GM23338 (cell line): ENCODE data around the gene SPG7. TPM values are rescaled to one million over a fixed set of nuclear protein-coding genes. Genes with fewer than 3 reads are reported as not detected.

Source experiments
- ATAC-seq: fragments of 200-7000 bp; cut with Tn5 transposase; 3 replicates; pipeline ENCODE4 v1.9.1; 2020
- DNase-seq: peaks from one replicate; pipeline ENCODE4 v3.0.0-alpha.2; 2015; ENCODE audit warnings: low spot score
- H2AFZ ChIP-seq: fragments of 200-600 bp; sonication (generic); 2 replicates; pipeline ENCODE4 v1.8.0; 2016; ENCODE audit warnings: antibody characterized with exemption, mild to moderate bottlenecking, moderate library complexity
- H3F3A ChIP-seq: fragments of 200-600 bp; sonication (generic); replicated peaks from 2 replicates; pipeline ENCODE4 v1.8.0; 2017; ENCODE audit warnings: antibody characterized with exemption, mixed run types, low read depth
- H3K27ac ChIP-seq: fragments of 200-600 bp; sonication (generic); 2 replicates; pipeline ENCODE4 v1.6.1; 2016; ENCODE audit warnings: low read depth
- H3K27me3 ChIP-seq: fragments of 200-600 bp; sonication (generic); 2 replicates; pipeline ENCODE4 v1.8.0; 2016; ENCODE audit warnings: mild to moderate bottlenecking, mixed run types, moderate library complexity; ENCODE audit not compliant: insufficient read depth
- H3K36me3 ChIP-seq: fragments of 200-600 bp; sonication (generic); 2 replicates; pipeline ENCODE4 v1.8.0; 2016; ENCODE audit warnings: mild to moderate bottlenecking; ENCODE audit not compliant: insufficient read depth
- H3K4me1 ChIP-seq: fragments of 200-600 bp; sonication (generic); 2 replicates; pipeline ENCODE4 v1.8.0; 2016; ENCODE audit warnings: mild to moderate bottlenecking, moderate library complexity; ENCODE audit not compliant: insufficient read depth
- H3K4me2 ChIP-seq: fragments of 200-600 bp; sonication (generic); 2 replicates; pipeline ENCODE4 v1.7.1; 2017; ENCODE audit warnings: mixed run types
- H3K4me3 ChIP-seq: fragments of 200-600 bp; sonication (generic); 2 replicates; pipeline ENCODE4 v1.6.1; 2016; ENCODE audit warnings: mixed run types
- H3K79me2 ChIP-seq: fragments of 200-600 bp; sonication (generic); replicated peaks from 2 replicates; pipeline ENCODE4 v1.8.0; 2017; ENCODE audit warnings: mild to moderate bottlenecking; ENCODE audit not compliant: insufficient read depth
- H3K9me2 ChIP-seq: fragments of 200-600 bp; sonication (generic); 2 replicates; pipeline ENCODE4 v1.8.0; 2017; ENCODE audit not compliant: insufficient read depth
- H4K20me1 ChIP-seq: fragments of 200-600 bp; sonication (generic); replicated peaks from 2 replicates; pipeline ENCODE4 v1.8.0; 2017; ENCODE audit warnings: mild to moderate bottlenecking; ENCODE audit not compliant: insufficient read depth
- H3K27ac Mint-ChIP-seq: 2 replicates; pipeline ENCODE4 v1.8.0; 2020; ENCODE audit warnings: inconsistent platforms, mild to moderate bottlenecking, moderate library complexity, mixed read lengths
- H3K27me3 Mint-ChIP-seq: 3 replicates; pipeline ENCODE4 v1.8.0; 2022; ENCODE audit warnings: low read depth, mild to moderate bottlenecking, moderate library complexity, mixed read lengths, inconsistent platforms; ENCODE audit not compliant: insufficient read depth, poor library complexity
- H3K36me3 Mint-ChIP-seq: 3 replicates; pipeline ENCODE4 v1.8.0; 2021; ENCODE audit warnings: low read depth, mild to moderate bottlenecking, inconsistent platforms, moderate library complexity, mixed read lengths
- H3K4me1 Mint-ChIP-seq: 3 replicates; pipeline ENCODE4 v1.8.0; 2020; ENCODE audit warnings: mild to moderate bottlenecking, inconsistent platforms, mixed read lengths
- H3K4me3 Mint-ChIP-seq: 3 replicates; pipeline ENCODE4 v1.8.0; 2021; ENCODE audit warnings: moderate library complexity, mild to moderate bottlenecking, inconsistent platforms, mixed read lengths
- H3K9me3 Mint-ChIP-seq: 3 replicates; pipeline ENCODE4 v1.8.0; 2020; ENCODE audit warnings: moderate library complexity, mild to moderate bottlenecking, inconsistent platforms, mixed read lengths
- CREB1 ChIP-seq: fragments of 250-450 bp; sonication (Bioruptor Pico); IDR thresholded peaks from 2 replicates; pipeline ENCODE4 v1.5.0; 2020; ENCODE audit warnings: low read depth, mild to moderate bottlenecking, moderate library complexity
- EZH2phosphoT487 ChIP-seq: fragments of 200-600 bp; sonication (generic); IDR thresholded peaks from one replicate; pipeline ENCODE4 v1.8.1; 2018; ENCODE audit warnings: antibody characterized with exemption; ENCODE audit not compliant: unreplicated experiment
- JUNB ChIP-seq: IDR thresholded peaks from one replicate; pipeline ENCODE4 v1.6.1; 2016; ENCODE audit warnings: antibody characterized with exemption; ENCODE audit not compliant: unreplicated experiment
- REST ChIP-seq: IDR thresholded peaks from one replicate; pipeline ENCODE4 v1.6.1; 2018; ENCODE audit warnings: antibody characterized with exemption; ENCODE audit not compliant: unreplicated experiment
- polyA plus RNA-seq: library from polyadenylated mRNA; unstranded; fragments of >200 nt; fragmentation: Nextera tagmentation; extraction: Ambion mirVana; gene quantifications from 2 replicates; pipeline ENCODE4 v1.2.1, GENCODE V29; 2016
- total RNA-seq: library from RNA; depleted of rRNA; stranded (reverse); fragments of >200 nt; shearing (Covaris generic); gene quantifications from 2 replicates; pipeline ENCODE4 v1.2.3, GENCODE V29; 2014
- TF ChIP-seq, protein P1 (sequence below): IDR thresholded peaks from 2 replicates; pipeline ENCODE4 v1.6.1; 2016; ENCODE audit warnings: antibody characterized with exemption
- TF ChIP-seq, protein P2 (sequence below): fragments of 250-450 bp; sonication (Bioruptor Pico); IDR thresholded peaks from 2 replicates; pipeline ENCODE4 v1.5.0; 2020; ENCODE audit warnings: mild to moderate bottlenecking, moderate library complexity

Gene SPG7
- total and polyA plus RNA-seq, 2 experiments from 2014 or later = 77.1 to 267 TPM

DNA sequence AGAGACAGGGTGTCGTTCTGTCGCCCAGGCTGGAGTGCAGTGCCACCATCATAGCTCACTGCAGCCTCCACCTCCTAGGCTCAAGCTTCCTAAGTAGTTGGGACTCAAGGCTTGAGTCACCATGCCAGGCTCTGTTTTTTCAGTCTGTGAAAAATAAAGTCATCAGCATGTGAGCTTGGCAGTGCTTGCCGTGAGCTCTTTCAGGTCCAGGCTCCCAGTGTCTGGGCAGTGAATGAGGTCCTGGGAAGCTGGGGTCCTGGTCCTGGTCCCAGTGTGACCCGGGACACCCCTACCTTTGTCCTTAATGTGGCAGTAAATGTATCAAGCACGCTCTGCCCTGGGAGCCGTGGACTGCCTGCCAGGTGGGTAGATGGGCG, 29.3 kb downstream of the SPG7 start:
- H3K36me3 ChIP-seq = peaks cover 30% of the 10 kb centered on the region

More for the DNA sequence above, 29.3 kb downstream of the SPG7 start:
- Histone ChIP-seq H3K27me3 (no peaks in the 10 kb centered on the region), H2AFZ (no peak overlapping the region), H3K79me2 (0 out of 2 replicates have a peak, but pooled peaks cover 5% of the 10 kb centered on the region), H3K4me2 (no peak overlapping the region), H3F3A (0 out of 2 replicates have a peak, but pooled peaks cover 7% of the 10 kb centered on the region), H3K4me1 (no peaks in the 10 kb centered on the region), H3K4me3 (no peak overlapping the region), H3K27ac (no peak overlapping the region), H3K9me2 (no peaks in the 10 kb centered on the region), H4K20me1 (peaks cover 17% of the 10 kb centered on the region)
- Mint-ChIP-seq H3K27ac (no peak overlapping the region), H3K4me3 (no peak overlapping the region), H3K9me3 (no peaks in the 10 kb centered on the region), H3K36me3 (peaks cover 59% of the 10 kb centered on the region), H3K4me1 (no peaks in the 10 kb centered on the region), H3K27me3 (no peaks in the 10 kb centered on the region)
- DNase-seq (no peak), ATAC-seq (no peak)
- TF ChIP-seq, protein P1, sequence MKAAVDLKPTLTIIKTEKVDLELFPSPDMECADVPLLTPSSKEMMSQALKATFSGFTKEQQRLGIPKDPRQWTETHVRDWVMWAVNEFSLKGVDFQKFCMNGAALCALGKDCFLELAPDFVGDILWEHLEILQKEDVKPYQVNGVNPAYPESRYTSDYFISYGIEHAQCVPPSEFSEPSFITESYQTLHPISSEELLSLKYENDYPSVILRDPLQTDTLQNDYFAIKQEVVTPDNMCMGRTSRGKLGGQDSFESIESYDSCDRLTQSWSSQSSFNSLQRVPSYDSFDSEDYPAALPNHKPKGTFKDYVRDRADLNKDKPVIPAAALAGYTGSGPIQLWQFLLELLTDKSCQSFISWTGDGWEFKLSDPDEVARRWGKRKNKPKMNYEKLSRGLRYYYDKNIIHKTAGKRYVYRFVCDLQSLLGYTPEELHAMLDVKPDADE = no peak
- TF ChIP-seq REST (no peak), EZH2phosphoT487 (no peak), JUNB (no peak), CREB1 (CRISPR knock-in tag) (no peak)
- TF ChIP-seq, protein P2, sequence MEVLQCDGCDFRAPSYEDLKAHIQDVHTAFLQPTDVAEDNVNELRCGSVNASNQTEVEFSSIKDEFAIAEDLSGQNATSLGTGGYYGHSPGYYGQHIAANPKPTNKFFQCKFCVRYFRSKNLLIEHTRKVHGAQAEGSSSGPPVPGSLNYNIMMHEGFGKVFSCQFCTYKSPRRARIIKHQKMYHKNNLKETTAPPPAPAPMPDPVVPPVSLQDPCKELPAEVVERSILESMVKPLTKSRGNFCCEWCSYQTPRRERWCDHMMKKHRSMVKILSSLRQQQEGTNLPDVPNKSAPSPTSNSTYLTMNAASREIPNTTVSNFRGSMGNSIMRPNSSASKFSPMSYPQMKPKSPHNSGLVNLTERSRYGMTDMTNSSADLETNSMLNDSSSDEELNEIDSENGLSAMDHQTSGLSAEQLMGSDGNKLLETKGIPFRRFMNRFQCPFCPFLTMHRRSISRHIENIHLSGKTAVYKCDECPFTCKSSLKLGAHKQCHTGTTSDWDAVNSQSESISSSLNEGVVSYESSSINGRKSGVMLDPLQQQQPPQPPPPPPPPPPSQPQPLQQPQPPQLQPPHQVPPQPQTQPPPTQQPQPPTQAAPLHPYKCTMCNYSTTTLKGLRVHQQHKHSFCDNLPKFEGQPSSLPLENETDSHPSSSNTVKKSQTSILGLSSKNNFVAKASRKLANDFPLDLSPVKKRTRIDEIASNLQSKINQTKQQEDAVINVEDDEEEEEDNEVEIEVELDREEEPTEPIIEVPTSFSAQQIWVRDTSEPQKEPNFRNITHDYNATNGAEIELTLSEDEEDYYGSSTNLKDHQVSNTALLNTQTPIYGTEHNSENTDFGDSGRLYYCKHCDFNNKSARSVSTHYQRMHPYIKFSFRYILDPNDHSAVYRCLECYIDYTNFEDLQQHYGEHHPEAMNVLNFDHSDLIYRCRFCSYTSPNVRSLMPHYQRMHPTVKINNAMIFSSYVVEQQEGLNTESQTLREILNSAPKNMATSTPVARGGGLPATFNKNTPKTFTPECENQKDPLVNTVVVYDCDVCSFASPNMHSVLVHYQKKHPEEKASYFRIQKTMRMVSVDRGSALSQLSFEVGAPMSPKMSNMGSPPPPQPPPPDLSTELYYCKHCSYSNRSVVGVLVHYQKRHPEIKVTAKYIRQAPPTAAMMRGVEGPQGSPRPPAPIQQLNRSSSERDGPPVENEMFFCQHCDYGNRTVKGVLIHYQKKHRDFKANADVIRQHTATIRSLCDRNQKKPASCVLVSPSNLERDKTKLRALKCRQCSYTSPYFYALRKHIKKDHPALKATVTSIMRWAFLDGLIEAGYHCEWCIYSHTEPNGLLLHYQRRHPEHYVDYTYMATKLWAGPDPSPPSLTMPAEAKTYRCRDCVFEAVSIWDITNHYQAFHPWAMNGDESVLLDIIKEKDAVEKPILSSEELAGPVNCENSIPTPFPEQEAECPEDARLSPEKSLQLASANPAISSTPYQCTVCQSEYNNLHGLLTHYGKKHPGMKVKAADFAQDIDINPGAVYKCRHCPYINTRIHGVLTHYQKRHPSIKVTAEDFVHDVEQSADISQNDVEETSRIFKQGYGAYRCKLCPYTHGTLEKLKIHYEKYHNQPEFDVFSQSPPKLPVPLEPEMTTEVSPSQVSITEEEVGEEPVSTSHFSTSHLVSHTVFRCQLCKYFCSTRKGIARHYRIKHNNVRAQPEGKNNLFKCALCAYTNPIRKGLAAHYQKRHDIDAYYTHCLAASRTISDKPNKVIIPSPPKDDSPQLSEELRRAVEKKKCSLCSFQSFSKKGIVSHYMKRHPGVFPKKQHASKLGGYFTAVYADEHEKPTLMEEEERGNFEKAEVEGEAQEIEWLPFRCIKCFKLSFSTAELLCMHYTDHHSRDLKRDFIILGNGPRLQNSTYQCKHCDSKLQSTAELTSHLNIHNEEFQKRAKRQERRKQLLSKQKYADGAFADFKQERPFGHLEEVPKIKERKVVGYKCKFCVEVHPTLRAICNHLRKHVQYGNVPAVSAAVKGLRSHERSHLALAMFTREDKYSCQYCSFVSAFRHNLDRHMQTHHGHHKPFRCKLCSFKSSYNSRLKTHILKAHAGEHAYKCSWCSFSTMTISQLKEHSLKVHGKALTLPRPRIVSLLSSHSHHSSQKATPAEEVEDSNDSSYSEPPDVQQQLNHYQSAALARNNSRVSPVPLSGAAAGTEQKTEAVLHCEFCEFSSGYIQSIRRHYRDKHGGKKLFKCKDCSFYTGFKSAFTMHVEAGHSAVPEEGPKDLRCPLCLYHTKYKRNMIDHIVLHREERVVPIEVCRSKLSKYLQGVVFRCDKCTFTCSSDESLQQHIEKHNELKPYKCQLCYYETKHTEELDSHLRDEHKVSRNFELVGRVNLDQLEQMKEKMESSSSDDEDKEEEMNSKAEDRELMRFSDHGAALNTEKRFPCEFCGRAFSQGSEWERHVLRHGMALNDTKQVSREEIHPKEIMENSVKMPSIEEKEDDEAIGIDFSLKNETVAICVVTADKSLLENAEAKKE = no peak
